Measurements from ENCODE around the gene PLEKHA1. TPM values are rescaled to one million over a fixed set of nuclear protein-coding genes. Genes with fewer than 3 reads are reported as not detected.

Gene PLEKHA1
- total RNA-seq, 2 donors from 2014 or later: 22.3 to 46.8 TPM

GRCh38 chr10:122373108-122373507 is 1.4 kb upstream of the PLEKHA1 start:
- Histone ChIP-seq H3K4me1 (ENCODE audit: control insufficient read depth in 1 of 2, low read depth in 2 of 2) (peaks cover 13 to 39% of the 10 kb centered on the region in 2 donors), H3K9me3 (no peaks in the 10 kb centered on the region), H3K27me3 (replicated peaks; ENCODE audit: insufficient read depth) (no peaks in the 10 kb centered on the region), H3K36me3 (no peaks in the 10 kb centered on the region), H3K4me3 (no peak overlapping the region), H3K27ac (peak overlapping the region; percentile 78 to 98)
- ATAC-seq (ENCODE audit: insufficient number of reproducible peaks, low FRiP score, low read depth) (no peak), DNase-seq (ENCODE audit: low spot score) (no peak)
- TF ChIP-seq CTCF (IDR thresholded peaks at IDR 0.05): no peak

GRCh38 chr10:122373721-122374120 is 787 bp upstream of the PLEKHA1 start:
- peak overlapping the region; percentile 96 for H3K4me3 ChIP-seq
- H3K36me3 ChIP-seq: no peaks in the 10 kb centered on the region
- peak overlapping the region; percentile 78 to 98 for H3K27ac ChIP-seq
- H3K4me1 ChIP-seq (ENCODE audit: control insufficient read depth in 1 of 2, low read depth in 2 of 2): peaks cover 13 to 39% of the 10 kb centered on the region in 2 donors
- DNase-seq (ENCODE audit: low spot score) (no peak), ATAC-seq (ENCODE audit: insufficient number of reproducible peaks, low FRiP score, low read depth) (no peak)
- H3K9me3 ChIP-seq: no peaks in the 10 kb centered on the region
- no peaks in the 10 kb centered on the region for H3K27me3 ChIP-seq (replicated peaks; ENCODE audit: insufficient read depth)
- TF ChIP-seq CTCF (IDR thresholded peaks at IDR 0.05): no peak

DNA sequence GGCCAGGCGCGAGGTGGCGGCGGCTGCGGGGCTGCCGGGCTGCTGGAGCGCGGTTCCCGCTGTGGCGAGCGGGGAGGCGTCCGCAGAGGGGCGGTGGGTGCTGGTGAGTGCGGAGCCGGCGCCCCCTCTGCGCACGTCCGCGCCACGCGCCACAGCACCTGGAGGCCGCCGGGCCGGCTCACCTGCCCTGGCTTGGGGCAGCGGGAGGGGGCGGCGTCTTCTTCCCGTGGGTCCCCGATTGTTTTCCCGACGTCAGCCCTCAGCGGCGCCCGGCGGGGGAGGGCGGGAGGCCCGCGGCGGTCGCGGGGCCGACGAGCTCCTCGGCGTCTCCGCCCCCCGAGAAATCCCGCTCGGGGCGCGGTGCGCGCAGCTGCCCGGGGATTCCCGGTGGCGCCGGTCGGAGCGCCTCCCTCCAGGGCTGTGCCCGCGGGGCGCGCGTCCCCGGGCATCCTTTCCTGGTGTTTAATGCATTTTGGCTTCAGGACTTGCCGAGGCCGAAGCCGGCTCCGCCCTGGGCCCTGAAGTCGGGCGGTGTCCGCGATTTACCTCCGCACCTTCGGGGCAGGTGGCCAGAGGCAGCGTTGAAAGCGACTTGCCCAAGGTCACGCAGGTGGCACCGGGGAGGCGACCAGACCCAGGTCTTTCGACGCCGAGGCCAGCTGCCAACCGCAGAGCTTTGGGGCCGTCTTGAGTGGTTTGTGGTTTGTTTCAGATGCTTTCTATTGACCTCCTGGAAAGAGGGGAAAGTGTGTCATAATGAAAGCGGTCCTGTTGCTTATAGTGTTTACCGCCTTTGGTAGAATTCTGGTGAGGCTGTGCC is 561 bp downstream of the PLEKHA1 start:
- Histone ChIP-seq H3K36me3 (no peaks in the 10 kb centered on the region), H3K4me3 (peak overlapping the region; percentile 96), H3K4me1 (ENCODE audit: control insufficient read depth in 1 of 2, low read depth in 2 of 2) (peaks cover 13 to 39% of the 10 kb centered on the region in 2 donors), H3K27ac (peak overlapping the region; percentile 97 to 98), H3K9me3 (no peaks in the 10 kb centered on the region), H3K27me3 (replicated peaks; ENCODE audit: insufficient read depth) (no peaks in the 10 kb centered on the region)
- no peak for DNase-seq (ENCODE audit: low spot score)
- TF ChIP-seq CTCF (IDR thresholded peaks at IDR 0.05): no peak
- ATAC-seq (ENCODE audit: insufficient number of reproducible peaks, low FRiP score, low read depth): peak; percentile 13

DNA sequence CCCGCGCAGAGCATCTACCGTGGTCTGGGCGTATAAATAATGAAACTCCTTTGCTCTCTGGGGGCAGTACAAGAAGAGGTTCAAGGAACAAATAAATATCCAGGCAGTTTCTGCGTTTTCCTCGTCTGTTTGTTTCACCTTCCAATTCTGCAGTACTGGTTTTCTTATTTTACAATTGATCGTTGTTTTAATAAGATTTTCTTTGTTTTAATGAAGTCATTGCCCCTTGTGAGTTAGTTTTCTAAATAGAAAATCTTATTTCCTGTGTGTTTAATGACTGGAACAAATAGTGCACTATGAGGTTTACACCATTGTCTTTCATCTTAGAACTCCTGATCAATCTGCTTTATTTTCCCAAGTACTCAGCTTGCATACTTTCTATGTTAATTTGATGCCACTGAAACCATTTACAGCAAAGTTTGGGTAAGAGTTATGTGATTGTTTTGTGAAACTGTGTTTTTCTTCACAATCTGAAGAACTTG is 1.2 kb downstream of the PLEKHA1 start:
- no peaks in the 10 kb centered on the region for H3K27me3 ChIP-seq (replicated peaks; ENCODE audit: insufficient read depth)
- no peaks in the 10 kb centered on the region for H3K36me3 ChIP-seq
- no peak for TF ChIP-seq CTCF (IDR thresholded peaks at IDR 0.05)
- peaks cover 13 to 37% of the 10 kb centered on the region in 2 donors for H3K4me1 ChIP-seq (ENCODE audit: control insufficient read depth in 1 of 2, low read depth in 2 of 2)
- DNase-seq (ENCODE audit: low spot score): no peak
- peak overlapping the region; percentile 97 to 98 for H3K27ac ChIP-seq
- H3K4me3 ChIP-seq: peak overlapping the region; percentile 96
- ATAC-seq (ENCODE audit: insufficient number of reproducible peaks, low FRiP score, low read depth): no peak
- no peaks in the 10 kb centered on the region for H3K9me3 ChIP-seq

GRCh38 chr10:122376364-122376961 is 2.0 kb downstream of the PLEKHA1 start:
- no peak for TF ChIP-seq CTCF (IDR thresholded peaks at IDR 0.05)
- Histone ChIP-seq H3K4me3 (no peak overlapping the region), H3K4me1 (ENCODE audit: control insufficient read depth in 1 of 2, low read depth in 2 of 2) (peaks cover 11 to 30% of the 10 kb centered on the region in 2 donors), H3K27ac (no peak overlapping the region), H3K27me3 (replicated peaks; ENCODE audit: insufficient read depth) (no peaks in the 10 kb centered on the region), H3K9me3 (no peaks in the 10 kb centered on the region), H3K36me3 (no peaks in the 10 kb centered on the region)
- DNase-seq (ENCODE audit: low spot score) (no peak), ATAC-seq (ENCODE audit: insufficient number of reproducible peaks, low FRiP score, low read depth) (no peak)
